GM12892 (cell line): ENCODE measurements around the gene KPNA4.
A peak's percentile ranks its signal among the peaks of the same experiment; 100 is the strongest.
"Not testable (repeated sequence)": the region's sequence is repeated elsewhere in the genome, so short reads cannot be mapped to it uniquely, and the experiment has no call there.

Experiments used
- DNase-seq: peaks from one replicate; pipeline ENCODE4 v3.0.0; 2011; ENCODE audit not compliant: insufficient read length
- FAIRE-seq: peaks from 2 replicates; lab custom pipeline; 2011; peaks lifted over from hg19 to GRCh38; lab: Jason Lieb, UNC
- POLR2A ChIP-seq: IDR thresholded peaks from 2 replicates; pipeline ENCODE4 v1.6.1; 2011; ENCODE audit warnings: low read depth, low read length, control low read depth
- POLR2AphosphoS5 ChIP-seq: IDR thresholded peaks from 2 replicates; pipeline ENCODE4 v1.6.1; 2011; ENCODE audit warnings: low read depth, low read length, control low read depth
- TAF1 ChIP-seq: IDR thresholded peaks from 2 replicates; pipeline ENCODE4 v1.6.1; 2011; ENCODE audit warnings: low read depth, mild to moderate bottlenecking, control low read depth, low read length, borderline replicate concordance

The KPNA4 gene

DNA sequence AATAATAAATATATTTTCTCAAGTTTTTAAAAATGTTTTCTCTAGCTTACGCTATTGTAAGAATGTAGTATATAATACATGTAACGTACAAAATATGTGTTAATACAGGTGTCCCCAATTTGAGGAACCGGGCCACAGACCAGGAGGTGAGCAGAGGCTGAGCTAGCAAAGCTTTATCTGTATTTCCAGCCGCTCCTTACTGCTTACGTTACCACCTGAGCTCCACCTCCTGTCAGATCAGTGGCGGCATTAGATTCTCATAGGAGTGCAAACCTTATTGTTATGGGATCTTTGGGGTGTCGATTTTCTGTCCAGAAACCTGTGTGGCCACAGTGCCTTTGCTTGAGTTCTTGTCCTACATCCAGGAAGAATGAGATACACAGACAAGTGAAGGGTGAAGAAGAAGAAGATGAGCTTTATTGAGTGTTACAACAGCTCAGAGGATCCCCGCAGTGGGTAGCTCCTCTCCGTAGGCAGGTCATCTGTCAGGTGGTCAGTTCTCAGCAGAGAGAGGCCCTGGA, 105.9 kb downstream of the KPNA4 start:
- TF ChIP-seq TAF1 (no peak), POLR2AphosphoS5 (no peak), POLR2A (no peak)
- no peak for FAIRE-seq

DNA sequence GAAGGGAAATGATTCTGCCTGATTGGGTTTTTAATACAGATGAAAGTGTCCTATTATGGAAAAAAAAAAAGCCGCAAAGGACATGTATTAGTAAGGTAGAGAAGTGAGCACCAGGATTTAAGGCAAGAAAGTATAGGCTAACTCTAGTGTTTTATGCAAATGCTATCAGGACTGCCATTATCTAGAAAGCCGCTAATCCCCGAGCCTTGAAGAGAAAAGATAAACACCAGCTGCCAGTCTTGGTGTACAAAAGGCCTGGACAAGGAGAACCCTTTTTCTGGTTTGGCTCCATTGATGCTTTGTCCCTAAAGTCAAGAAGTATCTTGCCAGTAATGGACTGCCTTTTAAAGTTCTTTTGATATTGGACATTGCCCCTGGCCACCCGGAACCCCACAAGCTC, 107.2 kb downstream of the KPNA4 start:
- TF ChIP-seq POLR2A (no peak), TAF1 (no peak), POLR2AphosphoS5 (no peak)
- FAIRE-seq, result no peak
- no peak for DNase-seq

More for the DNA sequence above, 105.9 kb downstream of the KPNA4 start:
- DNase-seq, result no peak

DNA sequence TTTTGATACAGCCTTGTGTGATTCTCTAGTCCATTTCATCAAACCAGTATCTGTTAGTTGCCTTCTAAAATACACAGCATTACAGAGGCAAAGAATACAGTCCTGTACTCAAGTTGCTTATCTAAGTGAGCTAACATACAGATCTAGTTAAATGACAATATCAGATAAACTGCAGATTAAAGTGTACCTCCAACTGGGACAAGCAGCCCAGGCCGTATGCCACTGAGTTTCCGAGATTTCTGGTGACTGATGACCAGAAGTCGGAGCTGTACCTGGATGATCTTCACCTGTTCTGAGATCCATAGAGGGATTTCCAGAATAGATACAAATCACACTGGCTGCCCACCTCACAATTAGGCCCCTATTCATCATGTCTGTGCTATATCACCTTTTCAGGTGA, 109.5 kb downstream of the KPNA4 start:
- DNase-seq (no peak), FAIRE-seq (no peak)
- TF ChIP-seq POLR2AphosphoS5 (no peak), TAF1 (no peak), POLR2A (no peak)

DNA sequence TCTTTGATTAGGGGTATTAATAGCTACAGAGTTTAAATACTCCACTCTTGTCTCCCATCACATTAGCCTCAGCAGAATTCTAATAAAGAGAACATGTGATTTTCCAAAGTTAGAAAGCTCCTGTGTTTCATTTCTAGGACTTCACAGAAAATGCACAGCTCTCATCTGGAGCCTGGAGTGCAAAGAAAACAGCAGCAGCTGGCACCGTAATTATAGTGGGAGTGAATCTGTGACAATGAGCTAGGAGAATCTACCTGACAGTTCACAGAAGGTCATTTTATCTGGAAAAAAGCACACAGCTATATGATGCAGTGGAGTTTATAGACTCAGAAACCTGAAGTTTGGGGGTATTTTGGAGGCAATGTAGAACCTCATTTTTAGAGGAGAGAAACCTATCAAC, 110.4 kb downstream of the KPNA4 start:
- DNase-seq, result no peak
- TF ChIP-seq POLR2AphosphoS5 (no peak), POLR2A (no peak), TAF1 (no peak)
- no peak for FAIRE-seq

DNA sequence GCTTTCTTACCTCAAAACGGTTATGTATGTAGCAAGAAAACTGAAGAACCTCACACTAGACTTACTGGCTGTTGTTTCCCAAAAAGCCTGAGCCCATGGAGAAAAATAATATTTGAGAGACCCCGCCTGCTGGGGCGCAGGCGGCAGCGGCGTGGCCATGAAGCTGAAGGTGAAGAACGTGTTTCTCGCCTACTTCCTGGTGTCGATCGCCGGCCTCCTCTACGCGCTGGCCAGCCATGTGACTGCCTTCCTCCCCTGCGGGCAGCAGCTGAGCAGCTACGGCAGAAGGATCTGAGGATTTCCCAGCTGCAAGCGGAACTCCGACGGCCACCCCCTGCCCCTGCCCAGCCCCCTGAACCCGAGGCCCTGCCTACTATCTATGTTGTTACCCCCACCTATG, 113.1 kb downstream of the KPNA4 start:
- not testable (repeated sequence) for FAIRE-seq

DNA sequence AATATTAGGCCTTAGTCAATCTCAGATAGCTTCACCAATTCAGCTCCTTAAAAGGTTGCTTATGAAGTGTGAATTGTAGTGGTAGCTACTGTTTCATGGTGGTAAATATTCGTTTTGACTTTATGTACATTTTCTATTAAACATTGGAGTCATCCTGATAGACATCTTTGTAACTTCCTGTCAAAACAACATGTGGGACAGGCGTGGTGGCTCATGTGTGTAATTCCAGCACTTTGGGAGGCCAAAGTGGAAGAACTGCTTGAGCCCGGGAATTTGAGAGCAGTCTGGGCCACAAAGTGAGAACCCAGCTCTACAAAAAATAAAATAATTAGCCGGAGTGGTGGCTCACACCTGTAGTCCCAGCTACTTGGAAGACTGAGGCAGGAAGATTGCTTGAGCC, 113.8 kb downstream of the KPNA4 start:
- no peak for FAIRE-seq
- TF ChIP-seq TAF1 (no peak), POLR2A (no peak), POLR2AphosphoS5 (no peak)
- DNase-seq, result no peak

More for the DNA sequence above, 113.1 kb downstream of the KPNA4 start:
- DNase-seq, result not testable (repeated sequence)

DNA sequence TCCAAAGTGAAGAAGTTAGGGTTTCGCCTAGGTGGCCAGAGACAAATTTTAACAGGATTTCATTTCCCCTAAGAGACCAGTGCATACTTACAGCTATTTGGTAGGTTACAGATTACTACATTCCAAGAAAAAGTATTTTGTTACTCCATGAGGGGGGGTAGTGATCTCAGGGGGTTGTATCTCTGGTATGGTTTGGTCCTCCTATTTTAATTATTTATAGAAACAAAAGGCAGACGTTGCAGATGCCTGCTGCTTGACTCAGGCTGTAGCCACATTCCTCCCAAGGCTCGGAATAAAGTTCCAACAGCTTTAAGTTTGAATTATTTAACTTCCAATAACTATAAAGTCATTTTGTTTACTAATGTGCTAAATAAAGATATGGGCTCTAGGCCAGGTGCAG, 114.5 kb downstream of the KPNA4 start:
- no peak for DNase-seq
- no peak for FAIRE-seq
- TF ChIP-seq POLR2AphosphoS5 (no peak), POLR2A (no peak), TAF1 (no peak)

DNA sequence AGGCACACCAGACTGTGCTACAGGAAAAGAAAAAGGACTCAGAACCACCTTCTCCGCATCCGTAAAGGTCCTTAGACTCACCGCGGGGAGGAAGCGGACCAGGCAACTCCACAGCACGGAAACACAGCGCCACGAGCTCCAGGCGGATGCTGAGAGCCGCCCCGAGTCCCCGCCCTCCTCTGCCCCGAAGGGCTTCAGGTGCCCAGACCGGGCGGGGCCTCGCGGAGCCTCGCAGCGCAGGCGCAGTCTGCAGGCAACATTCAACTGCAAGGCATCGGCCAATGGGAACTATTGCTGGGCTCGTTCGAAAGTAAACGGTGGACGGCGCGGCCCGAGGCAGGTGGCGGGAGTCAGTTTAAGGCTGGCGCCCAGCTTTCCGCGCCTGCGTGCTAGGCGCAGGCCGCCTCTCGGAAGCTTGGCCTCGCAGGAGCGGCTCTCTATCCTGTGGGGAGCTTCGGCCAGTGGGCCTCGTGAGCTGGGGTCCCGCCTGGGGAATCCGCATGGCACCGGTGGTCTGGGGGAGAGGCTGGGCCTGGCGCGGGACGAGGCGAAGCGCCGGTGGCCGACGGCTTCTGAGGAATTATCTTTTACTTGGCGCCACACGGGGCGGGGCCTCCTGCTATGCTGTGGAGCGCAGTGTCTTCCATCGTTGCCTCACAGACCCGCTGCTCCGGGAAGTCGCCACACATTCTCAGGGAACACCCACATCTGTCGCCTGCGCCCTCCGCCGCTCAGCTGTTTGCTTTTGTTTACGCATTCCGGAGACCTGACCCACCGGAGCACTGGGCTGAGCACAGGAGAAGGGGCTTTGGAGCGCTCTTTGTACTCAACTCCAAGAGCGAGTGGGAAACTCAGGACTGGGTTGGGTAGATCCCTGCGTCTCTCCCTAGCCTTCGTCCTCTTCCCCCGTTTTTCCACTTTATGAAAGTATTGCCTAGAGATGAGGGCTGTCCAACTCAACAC, 115.5 kb downstream of the KPNA4 start, which contains the start of gene TRIM59:
Gene TRIM59 (minus strand): TSS at position 151 of the 963 bp plus-strand sequence. CDS start 10,603 bp downstream, outside the sequence.
- TF ChIP-seq POLR2A (peak; percentile 92), TAF1 (peak; percentile 28; the same call in 1 of the 2 replicates), POLR2AphosphoS5 (peak; percentile 91)
- DNase-seq (peak; percentile 98), FAIRE-seq (peak; percentile 97)

DNA sequence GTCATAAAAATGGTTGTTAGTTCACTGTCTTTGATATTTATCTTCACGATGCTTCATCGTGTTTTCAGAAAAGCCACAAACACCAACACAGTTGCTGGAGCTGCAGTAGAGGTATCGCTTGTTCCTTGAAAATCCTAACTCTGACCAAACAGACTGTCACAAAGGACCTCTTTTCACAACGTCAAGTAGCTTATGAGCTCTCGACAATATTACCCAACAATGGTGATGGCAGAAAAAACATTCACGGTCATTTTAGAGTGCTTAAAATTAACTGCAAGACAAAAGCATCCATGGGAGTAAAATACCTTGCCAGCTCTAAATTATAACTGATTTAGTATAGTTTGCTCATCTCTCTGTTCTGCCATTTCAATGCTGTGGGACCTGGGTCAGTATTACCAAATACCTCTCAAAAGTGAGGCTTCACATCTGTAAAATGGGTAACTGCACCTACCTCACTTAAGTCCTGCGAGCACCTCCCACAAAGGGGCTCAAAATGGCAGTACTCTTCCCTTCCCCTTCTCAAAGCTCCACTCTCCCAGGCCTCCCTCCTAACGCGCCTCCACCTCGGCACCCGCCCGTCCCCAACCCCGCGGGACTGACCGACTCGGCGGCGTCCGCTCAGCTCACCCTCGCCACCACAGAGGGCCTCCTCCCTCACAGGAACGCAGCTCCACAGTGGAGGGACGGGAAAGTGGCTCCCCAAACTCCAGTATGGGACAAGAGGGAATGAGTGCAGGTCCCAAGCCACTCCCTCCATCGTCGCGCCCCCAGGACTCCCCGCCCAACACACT, 116.3 kb downstream of the KPNA4 start:
- peak; percentile 50 for FAIRE-seq

DNA sequence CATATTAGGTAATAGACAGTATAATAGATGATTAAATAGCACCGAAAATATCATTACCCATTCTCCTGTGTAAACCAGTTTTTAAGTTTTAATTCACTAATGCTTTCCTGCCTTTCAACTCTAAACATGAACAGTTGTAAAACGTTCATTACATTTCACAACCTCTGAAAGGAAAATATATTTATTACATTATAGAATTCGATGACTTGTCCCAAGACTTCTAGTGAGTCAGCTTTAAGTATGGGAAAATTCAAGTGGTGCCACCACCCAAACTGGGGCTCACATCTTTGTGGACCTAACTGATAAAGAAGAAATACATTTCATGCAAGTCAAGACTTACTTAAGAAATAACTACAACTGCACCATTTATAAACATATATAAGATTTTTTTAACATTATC, 117.8 kb downstream of the KPNA4 start:
- no peak for TF ChIP-seq POLR2A
- TF ChIP-seq POLR2AphosphoS5, result no peak
- no peak for TF ChIP-seq TAF1
- FAIRE-seq (no peak), DNase-seq (no peak)

More for the DNA sequence above, 116.3 kb downstream of the KPNA4 start:
- TF ChIP-seq POLR2AphosphoS5 (no peak), POLR2A (no peak), TAF1 (no peak)
- DNase-seq, result peak; percentile 45

DNA sequence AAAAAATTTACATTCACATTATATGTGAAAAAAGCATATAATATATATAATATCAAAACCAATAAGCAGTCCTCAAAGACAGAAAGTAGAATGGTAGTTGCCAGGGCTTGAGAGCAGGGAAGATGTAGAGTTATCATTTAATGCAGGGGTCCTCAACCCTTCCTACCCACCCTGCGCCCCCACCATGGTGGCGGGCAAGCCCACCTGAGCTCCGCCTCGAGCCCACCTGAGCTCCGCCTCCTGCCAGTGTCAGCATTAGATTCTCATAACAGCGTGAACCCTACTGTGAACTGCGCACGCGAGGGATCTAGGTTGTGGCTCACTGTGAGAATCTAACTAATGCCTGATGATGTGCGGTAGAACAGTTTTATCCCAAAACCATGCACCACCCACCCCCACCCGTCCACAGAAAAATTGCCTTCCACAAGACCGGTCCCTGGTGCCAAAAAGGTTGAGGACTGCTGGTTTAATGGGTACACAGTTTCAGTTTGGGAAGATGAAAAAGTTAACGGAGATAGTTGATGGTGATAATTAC, 118.8 kb downstream of the KPNA4 start:
- DNase-seq, result no peak
- FAIRE-seq, result no peak
- TF ChIP-seq POLR2A, result no peak
- TF ChIP-seq POLR2AphosphoS5, result no peak
- no peak for TF ChIP-seq TAF1

DNA sequence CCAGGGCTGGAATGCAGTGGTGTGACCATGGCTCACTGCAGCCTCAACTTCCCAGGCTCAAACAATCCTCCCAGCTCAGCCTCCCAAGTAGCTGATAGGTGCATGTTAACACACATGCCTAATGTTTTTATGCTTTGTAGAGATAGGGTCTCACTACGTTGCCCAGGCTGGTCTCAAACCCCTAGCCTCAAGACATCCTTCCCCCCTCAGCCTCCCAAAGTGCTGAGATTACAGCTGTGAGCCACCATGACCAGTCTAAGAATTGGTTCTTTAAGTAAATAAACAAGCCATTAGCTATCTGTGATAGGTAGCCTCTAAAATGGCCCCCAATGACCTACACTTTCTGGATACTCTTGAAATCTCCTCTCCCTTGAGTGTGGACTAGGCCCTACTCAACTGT, 119.5 kb downstream of the KPNA4 start:
- FAIRE-seq, result no peak
- no peak for TF ChIP-seq POLR2A
- no peak for TF ChIP-seq POLR2AphosphoS5
- TF ChIP-seq TAF1, result no peak
- DNase-seq, result no peak
